ENCODE data around the gene APH1B.

APH1B gene

DNA sequence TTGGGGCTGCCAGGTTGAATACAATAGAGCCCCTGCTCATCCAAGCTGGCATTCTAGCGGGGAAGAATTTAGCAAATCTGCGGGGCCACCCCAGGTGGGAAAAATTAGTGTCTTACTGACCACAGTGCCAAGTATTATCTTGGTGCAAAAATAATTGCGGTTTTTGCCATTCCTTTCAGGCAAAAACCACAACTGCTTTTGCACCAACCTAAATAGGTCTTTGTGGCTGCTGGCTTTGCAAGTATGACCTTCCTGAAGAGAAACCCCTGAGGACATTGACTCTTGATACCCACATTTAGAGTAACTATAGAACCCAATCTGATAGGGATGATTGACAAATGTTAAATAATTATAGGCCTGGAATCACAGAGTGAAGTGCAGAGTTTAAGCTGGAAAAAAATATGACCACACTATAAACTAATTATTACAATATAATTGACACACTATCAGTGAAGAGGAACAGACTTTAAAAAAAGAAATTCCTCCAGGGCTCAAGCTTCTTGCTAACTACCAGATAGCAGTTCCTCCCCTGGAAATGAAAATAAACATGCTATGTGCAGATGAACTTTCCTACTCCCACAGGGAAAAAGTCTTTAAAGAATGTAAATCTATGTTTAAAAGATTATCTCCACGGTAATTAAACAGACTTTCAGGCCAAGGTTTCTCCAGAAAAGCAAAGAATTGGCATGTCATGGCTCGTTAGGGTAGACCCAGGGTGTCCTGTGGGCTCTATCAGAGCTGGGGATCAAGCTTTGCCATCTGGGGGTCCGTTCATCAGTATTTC is 69.9 kb downstream of the APH1B start:
- Histone ChIP-seq H3K36me3 (no peaks in the 10 kb centered on the region), H3K27me3 (no peaks in the 10 kb centered on the region), H3K9ac (0 out of 2 replicates have a peak overlapping the region, but pooled peaks have one; percentile 17), H3K4me3 (peak overlapping the region; percentile 29), H3K9me3 (no peaks in the 10 kb centered on the region), H3K4me2 (peak overlapping the region; percentile 82), H3K4me1 (peaks cover 73% of the 10 kb centered on the region), H3K27ac (peak overlapping the region; percentile 73), H4K20me1 (no peaks in the 10 kb centered on the region)
- no peak for TF ChIP-seq Cebpa-rat (IDR thresholded peaks at IDR 0.05)

DNA sequence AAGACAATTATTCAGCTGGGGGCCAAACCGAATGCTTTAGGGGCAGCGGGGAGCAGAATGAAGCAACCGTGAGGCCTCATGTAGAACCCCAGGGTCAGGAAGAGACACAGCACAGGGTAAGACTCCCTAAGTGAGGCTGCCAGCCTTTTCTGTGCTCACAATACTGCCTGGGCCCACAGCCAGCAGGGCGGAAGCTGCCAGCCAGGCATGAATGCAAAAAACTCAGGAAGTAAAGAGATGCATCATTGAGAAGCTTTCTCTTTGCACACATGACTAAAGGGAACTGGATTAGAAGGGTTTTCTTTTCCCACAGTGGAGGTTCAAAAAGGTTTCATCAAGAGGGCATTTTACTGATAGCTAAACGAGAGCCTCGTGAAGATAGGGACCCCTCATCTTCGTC is 71.0 kb downstream of the APH1B start:
- H3K4me1 ChIP-seq: peaks cover 63% of the 10 kb centered on the region
- H3K9me3 ChIP-seq: no peaks in the 10 kb centered on the region
- peak overlapping the region; percentile 36; the same call in 1 of the 2 replicates for H3K9ac ChIP-seq
- no peaks in the 10 kb centered on the region for H4K20me1 ChIP-seq
- peak overlapping the region; percentile 82 for H3K4me2 ChIP-seq
- TF ChIP-seq Cebpa-rat (IDR thresholded peaks at IDR 0.05): no peak
- no peaks in the 10 kb centered on the region for H3K36me3 ChIP-seq
- peak overlapping the region; percentile 29 for H3K4me3 ChIP-seq
- H3K27ac ChIP-seq: peak overlapping the region; percentile 73
- H3K27me3 ChIP-seq: no peaks in the 10 kb centered on the region

DNA sequence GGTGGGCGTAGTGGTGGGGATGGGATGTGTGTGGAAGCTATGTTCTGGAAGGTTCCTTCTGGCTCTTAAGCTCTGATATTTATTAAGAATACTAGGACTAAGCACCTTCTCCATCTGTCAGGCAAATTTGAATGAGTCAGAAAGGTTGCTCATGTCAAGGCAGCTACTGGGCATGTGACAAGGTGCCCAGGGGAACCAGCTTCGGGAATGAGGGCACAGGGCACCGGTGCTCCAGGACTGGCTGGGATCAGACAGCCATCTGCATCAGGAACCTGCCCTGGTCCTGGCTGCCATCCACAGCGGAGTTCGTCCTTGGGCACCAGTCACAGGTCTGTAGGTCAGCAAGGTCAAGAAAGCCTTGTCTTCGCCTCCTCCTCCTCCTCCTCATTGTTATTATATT is 71.8 kb downstream of the APH1B start:
- H3K9ac ChIP-seq: no peak overlapping the region
- H3K4me2 ChIP-seq: peak overlapping the region; percentile 82
- no peaks in the 10 kb centered on the region for H3K36me3 ChIP-seq
- peak overlapping the region; percentile 73 for H3K27ac ChIP-seq
- no peak overlapping the region for H3K4me3 ChIP-seq
- H3K27me3 ChIP-seq: no peaks in the 10 kb centered on the region
- H4K20me1 ChIP-seq: no peaks in the 10 kb centered on the region
- TF ChIP-seq Cebpa-rat (IDR thresholded peaks at IDR 0.05): no peak
- no peaks in the 10 kb centered on the region for H3K9me3 ChIP-seq
- H3K4me1 ChIP-seq: peaks cover 55% of the 10 kb centered on the region

DNA sequence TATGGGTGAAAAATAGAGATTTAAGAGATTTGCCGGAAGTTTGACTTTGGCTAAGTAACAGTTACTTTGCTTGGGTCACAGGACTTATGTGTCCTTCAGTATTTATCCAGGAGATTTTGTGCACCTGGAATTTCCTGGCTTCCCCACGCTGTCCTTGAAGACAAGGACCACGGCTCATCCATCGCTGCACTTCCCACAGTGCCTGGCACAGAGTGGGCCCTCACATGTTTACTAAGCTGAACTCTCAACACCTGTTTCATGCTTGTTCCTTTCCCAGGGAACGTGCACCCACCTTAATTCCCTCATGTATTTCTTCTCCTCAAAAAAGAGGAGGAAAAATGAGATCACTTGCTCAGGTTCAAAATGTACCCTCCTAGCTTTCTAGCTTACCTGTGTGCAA is 72.2 kb downstream of the APH1B start:
- Histone ChIP-seq H3K9ac (no peak overlapping the region), H3K36me3 (no peaks in the 10 kb centered on the region), H3K27me3 (no peaks in the 10 kb centered on the region), H4K20me1 (no peaks in the 10 kb centered on the region), H3K27ac (no peak overlapping the region), H3K4me2 (no peak overlapping the region), H3K9me3 (no peaks in the 10 kb centered on the region), H3K4me3 (no peak overlapping the region), H3K4me1 (peaks cover 51% of the 10 kb centered on the region)
- TF ChIP-seq Cebpa-rat (IDR thresholded peaks at IDR 0.05): no peak

DNA sequence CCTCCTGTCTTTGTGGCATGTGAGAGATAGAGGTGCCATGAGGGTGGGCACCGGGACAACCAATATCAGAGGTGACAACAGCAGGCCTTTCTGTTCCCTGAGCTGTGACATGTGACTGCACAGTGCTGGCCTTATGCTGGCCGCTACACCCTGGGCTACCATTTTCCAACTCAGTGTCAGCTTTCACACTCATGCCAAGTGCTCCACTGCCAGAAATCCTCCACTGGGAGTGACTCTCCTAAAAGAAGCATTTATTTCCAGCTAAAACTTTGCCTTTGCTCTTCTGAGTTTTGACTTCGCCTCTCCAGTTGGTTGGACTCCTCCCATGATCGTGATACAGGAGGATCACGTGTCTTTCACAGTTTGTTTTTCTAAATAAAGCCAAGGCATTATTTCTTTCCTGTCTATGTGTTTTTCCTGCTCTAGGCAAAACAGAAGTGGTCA is 72.8 kb downstream of the APH1B start:
- H3K9me3 ChIP-seq: no peaks in the 10 kb centered on the region
- no peak overlapping the region for H3K27ac ChIP-seq
- no peak overlapping the region for H3K4me2 ChIP-seq
- TF ChIP-seq Cebpa-rat (IDR thresholded peaks at IDR 0.05): no peak
- no peak overlapping the region for H3K9ac ChIP-seq
- H4K20me1 ChIP-seq: no peaks in the 10 kb centered on the region
- no peak overlapping the region for H3K4me3 ChIP-seq
- H3K4me1 ChIP-seq: peaks cover 51% of the 10 kb centered on the region
- no peaks in the 10 kb centered on the region for H3K27me3 ChIP-seq
- no peaks in the 10 kb centered on the region for H3K36me3 ChIP-seq

DNA sequence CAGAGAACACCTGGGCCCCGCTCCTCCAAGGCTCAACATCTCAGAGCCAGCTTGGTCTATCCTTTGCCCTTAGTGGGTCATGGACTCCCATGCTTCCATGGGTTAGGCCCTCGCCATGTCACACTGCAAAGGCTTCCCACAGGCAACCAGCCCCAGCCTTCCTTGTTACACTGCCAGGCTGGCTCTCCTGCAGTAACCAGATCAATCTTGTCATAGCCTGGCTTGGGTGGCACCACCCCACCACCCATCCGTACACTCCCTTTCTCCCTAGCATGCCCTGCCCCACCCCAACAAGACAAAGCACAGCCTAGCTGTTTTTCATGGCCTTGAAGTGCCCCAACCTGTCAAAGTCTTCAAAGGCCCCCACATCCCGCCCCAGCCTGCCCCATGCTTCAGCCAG is 73.8 kb downstream of the APH1B start:
- no peak for TF ChIP-seq Cebpa-rat (IDR thresholded peaks at IDR 0.05)
- H3K27ac ChIP-seq: no peak overlapping the region
- H3K9ac ChIP-seq: no peak overlapping the region
- H3K4me3 ChIP-seq: no peak overlapping the region
- no peaks in the 10 kb centered on the region for H3K27me3 ChIP-seq
- H3K9me3 ChIP-seq: no peaks in the 10 kb centered on the region
- no peaks in the 10 kb centered on the region for H4K20me1 ChIP-seq
- peaks cover 44% of the 10 kb centered on the region for H3K4me1 ChIP-seq
- no peaks in the 10 kb centered on the region for H3K36me3 ChIP-seq
- no peak overlapping the region for H3K4me2 ChIP-seq

DNA sequence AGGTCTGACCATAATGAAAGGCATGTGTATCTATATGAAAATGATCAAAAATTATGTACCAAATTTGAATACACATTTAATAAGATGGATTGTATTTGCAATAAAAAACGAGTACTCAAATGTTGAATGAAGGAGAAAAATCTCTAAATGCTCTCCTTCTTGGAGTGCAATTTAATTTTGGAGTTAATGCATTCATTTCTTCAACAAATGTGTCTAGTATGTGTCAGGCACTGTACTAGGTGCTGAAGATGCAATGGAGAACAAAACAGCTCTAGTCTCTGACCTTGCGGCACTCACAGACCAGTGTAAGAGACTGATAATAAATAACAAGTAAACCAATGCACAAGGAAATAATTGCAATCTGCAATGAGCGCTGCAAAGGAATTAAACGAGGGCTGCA is 75.4 kb downstream of the APH1B start:
- Histone ChIP-seq H3K4me2 (no peak overlapping the region), H3K4me3 (no peak overlapping the region), H3K36me3 (no peaks in the 10 kb centered on the region), H3K9ac (no peak overlapping the region), H3K9me3 (no peaks in the 10 kb centered on the region), H4K20me1 (no peaks in the 10 kb centered on the region), H3K4me1 (peaks cover 28% of the 10 kb centered on the region), H3K27ac (no peak overlapping the region), H3K27me3 (no peaks in the 10 kb centered on the region)
- no peak for TF ChIP-seq Cebpa-rat (IDR thresholded peaks at IDR 0.05)

GRCh38 chr15:63353261-63353660 is 75.9 kb downstream of the APH1B start:
- no peaks in the 10 kb centered on the region for H4K20me1 ChIP-seq
- no peak overlapping the region for H3K4me3 ChIP-seq
- no peak overlapping the region for H3K9ac ChIP-seq
- H3K36me3 ChIP-seq: no peaks in the 10 kb centered on the region
- peaks cover 23% of the 10 kb centered on the region for H3K4me1 ChIP-seq
- TF ChIP-seq Cebpa-rat (IDR thresholded peaks at IDR 0.05): no peak
- H3K4me2 ChIP-seq: no peak overlapping the region
- no peaks in the 10 kb centered on the region for H3K9me3 ChIP-seq
- no peaks in the 10 kb centered on the region for H3K27me3 ChIP-seq
- no peak overlapping the region for H3K27ac ChIP-seq

DNA sequence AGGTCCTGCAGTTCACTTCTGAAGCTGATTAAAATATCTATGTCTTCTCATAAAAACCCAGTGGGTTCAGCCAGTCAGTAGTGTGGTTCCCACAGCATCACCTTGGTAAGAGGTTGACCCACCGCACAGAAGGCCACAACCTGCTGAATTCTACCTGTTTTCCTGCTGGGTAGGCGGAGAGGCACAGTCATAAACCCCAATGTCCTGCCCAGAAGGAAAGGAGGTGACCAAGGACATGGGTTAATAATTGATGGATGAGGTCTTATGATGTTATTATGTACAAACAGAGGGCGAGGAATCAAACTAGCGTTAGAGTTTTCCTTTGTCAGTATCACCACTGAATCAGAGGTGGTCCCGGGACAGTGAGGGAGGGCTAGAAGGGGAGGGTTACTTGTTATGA is 76.5 kb downstream of the APH1B start:
- Histone ChIP-seq H3K27ac (no peak overlapping the region), H3K36me3 (no peaks in the 10 kb centered on the region), H3K9ac (no peak overlapping the region), H3K9me3 (no peaks in the 10 kb centered on the region), H3K4me1 (peaks cover 17% of the 10 kb centered on the region), H3K27me3 (no peaks in the 10 kb centered on the region), H3K4me3 (no peak overlapping the region), H3K4me2 (no peak overlapping the region), H4K20me1 (no peaks in the 10 kb centered on the region)
- no peak for TF ChIP-seq Cebpa-rat (IDR thresholded peaks at IDR 0.05)

- no peaks in the 10 kb centered on the region for H3K27me3 ChIP-seq
- H3K4me3 ChIP-seq: no peak overlapping the region
- no peak overlapping the region for H3K27ac ChIP-seq
- 0 out of 2 replicates have a peak overlapping the region, but pooled peaks have one; percentile 11 for H3K4me2 ChIP-seq
- no peak for TF ChIP-seq Cebpa-rat (IDR thresholded peaks at IDR 0.05)
- no peak overlapping the region for H3K9ac ChIP-seq
- no peaks in the 10 kb centered on the region for H4K20me1 ChIP-seq
- H3K9me3 ChIP-seq: no peaks in the 10 kb centered on the region
- no peaks in the 10 kb centered on the region for H3K36me3 ChIP-seq
- peaks cover 9% of the 10 kb centered on the region for H3K4me1 ChIP-seq
Measured at GRCh38 chr15:63354821-63355650, 77.6 kb downstream of the APH1B start.

Measured in BLaER1 (cell line).